ENCODE data around the gene MELK. TPM values are rescaled to one million over a fixed set of nuclear protein-coding genes. Genes with fewer than 3 reads are reported as not detected.

MELK gene
- total RNA-seq, 6 experiments from 2014 or later: 0.39 to 5.3 (median 1.6) TPM; not detected in 1

DNA sequence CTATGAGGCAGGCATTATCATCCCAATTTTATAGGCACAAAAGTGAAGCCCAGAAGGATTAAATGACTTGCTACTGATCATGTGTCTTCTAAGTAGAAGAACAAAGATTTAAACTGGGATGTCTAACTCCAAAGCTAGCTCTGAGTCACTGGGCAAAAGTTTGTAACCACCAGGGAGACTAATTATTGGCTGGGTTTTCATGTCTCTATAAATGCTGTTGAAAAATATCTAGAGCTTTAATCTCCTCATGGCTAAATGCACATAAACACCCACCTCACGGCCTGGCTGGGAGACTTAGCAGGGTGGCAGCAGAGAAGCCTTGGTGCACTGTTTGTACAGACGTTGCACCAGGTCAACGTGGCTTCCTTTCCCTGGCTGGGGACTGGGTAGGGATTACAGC is 144.6 kb downstream of the MELK start:
- Histone ChIP-seq H3K27ac (no peak overlapping the region), H3K36me3 (no peaks in the 10 kb centered on the region), H3K27me3 (no peaks in the 10 kb centered on the region), H3K4me1 (no peaks in the 10 kb centered on the region), H3K9me3 (no peaks in the 10 kb centered on the region), H3K4me3 (no peak overlapping the region)
- DNase-seq: no peak
- WGBS (ENCODE audit: insufficient coverage, low coverage, low lambda C conversion rate, missing lambda C conversion rate): 47% methylated on average over 3 of the region's 3 CpGs
- no peak for TF ChIP-seq POLR2A (IDR thresholded peaks at IDR 0.05)
- TF ChIP-seq, protein P1, sequence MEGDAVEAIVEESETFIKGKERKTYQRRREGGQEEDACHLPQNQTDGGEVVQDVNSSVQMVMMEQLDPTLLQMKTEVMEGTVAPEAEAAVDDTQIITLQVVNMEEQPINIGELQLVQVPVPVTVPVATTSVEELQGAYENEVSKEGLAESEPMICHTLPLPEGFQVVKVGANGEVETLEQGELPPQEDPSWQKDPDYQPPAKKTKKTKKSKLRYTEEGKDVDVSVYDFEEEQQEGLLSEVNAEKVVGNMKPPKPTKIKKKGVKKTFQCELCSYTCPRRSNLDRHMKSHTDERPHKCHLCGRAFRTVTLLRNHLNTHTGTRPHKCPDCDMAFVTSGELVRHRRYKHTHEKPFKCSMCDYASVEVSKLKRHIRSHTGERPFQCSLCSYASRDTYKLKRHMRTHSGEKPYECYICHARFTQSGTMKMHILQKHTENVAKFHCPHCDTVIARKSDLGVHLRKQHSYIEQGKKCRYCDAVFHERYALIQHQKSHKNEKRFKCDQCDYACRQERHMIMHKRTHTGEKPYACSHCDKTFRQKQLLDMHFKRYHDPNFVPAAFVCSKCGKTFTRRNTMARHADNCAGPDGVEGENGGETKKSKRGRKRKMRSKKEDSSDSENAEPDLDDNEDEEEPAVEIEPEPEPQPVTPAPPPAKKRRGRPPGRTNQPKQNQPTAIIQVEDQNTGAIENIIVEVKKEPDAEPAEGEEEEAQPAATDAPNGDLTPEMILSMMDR (IDR thresholded peaks at IDR 0.05): no peak
- ATAC-seq: no peak
- intact Hi-C loops (cut with DNase I): no loop called here

DNA sequence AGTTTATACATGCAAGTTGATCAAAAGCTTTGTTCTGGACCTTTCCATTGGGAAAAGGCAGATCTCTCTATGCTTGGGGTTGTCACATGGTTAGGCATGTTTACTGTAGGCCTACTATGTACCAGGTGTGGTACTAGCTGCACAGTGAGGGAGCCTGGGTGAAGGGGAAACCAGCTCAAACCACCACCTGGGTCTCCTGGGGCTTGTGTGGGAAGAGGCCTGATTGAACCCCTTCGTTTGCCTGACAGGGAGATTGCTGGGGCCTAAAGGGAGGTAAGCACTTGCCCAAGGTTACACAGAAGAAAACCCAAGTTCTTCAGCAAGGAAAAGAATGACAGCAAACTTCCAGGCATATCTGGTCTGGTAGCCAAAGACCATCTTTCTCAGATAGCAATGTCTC is 145.9 kb downstream of the MELK start:
- ATAC-seq (no peak), DNase-seq (no peak)
- no peaks in the 10 kb centered on the region for H3K4me1 ChIP-seq
- H3K4me3 ChIP-seq: no peak overlapping the region
- no peaks in the 10 kb centered on the region for H3K36me3 ChIP-seq
- no peaks in the 10 kb centered on the region for H3K27me3 ChIP-seq
- TF ChIP-seq, protein P1 (IDR thresholded peaks at IDR 0.05): no peak
- TF ChIP-seq POLR2A (IDR thresholded peaks at IDR 0.05): no peak
- no peak overlapping the region for H3K27ac ChIP-seq
- 0% methylated on average over 1 of the region's 1 CpG for WGBS (ENCODE audit: insufficient coverage, low coverage, low lambda C conversion rate, missing lambda C conversion rate)
- intact Hi-C loops (cut with DNase I): no loop called here
- H3K9me3 ChIP-seq: no peaks in the 10 kb centered on the region

DNA sequence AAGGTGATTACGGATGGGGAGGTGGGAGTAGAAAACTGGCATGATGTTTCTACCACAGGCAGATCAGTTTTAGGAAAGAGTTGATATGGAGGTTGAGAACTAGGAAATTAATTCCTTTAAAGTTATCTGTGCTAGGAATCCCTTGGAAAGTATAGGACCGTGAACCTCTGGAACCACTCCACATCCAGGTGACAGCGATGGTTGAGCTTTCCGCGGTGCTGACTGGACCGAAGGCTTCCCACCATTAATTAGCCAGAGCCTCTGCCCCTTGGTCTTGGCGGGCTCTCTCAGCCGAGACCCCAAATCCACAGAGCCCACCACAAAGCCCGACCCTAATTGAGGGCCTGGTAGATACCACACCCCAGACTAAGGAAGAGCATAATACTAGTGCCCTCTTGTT is 147.3 kb downstream of the MELK start:
- no peaks in the 10 kb centered on the region for H3K4me1 ChIP-seq
- TF ChIP-seq, protein P1 (IDR thresholded peaks at IDR 0.05): no peak
- no peak for TF ChIP-seq POLR2A (IDR thresholded peaks at IDR 0.05)
- ATAC-seq (no peak), DNase-seq (no peak)
- no peak overlapping the region for H3K4me3 ChIP-seq
- WGBS (ENCODE audit: insufficient coverage, low coverage, low lambda C conversion rate, missing lambda C conversion rate): 85% methylated on average over 8 of the region's 9 CpGs
- H3K27me3 ChIP-seq: no peaks in the 10 kb centered on the region
- no peaks in the 10 kb centered on the region for H3K9me3 ChIP-seq
- H3K36me3 ChIP-seq: no peaks in the 10 kb centered on the region
- H3K27ac ChIP-seq: no peak overlapping the region
- intact Hi-C loops (cut with DNase I): no loop called here

DNA sequence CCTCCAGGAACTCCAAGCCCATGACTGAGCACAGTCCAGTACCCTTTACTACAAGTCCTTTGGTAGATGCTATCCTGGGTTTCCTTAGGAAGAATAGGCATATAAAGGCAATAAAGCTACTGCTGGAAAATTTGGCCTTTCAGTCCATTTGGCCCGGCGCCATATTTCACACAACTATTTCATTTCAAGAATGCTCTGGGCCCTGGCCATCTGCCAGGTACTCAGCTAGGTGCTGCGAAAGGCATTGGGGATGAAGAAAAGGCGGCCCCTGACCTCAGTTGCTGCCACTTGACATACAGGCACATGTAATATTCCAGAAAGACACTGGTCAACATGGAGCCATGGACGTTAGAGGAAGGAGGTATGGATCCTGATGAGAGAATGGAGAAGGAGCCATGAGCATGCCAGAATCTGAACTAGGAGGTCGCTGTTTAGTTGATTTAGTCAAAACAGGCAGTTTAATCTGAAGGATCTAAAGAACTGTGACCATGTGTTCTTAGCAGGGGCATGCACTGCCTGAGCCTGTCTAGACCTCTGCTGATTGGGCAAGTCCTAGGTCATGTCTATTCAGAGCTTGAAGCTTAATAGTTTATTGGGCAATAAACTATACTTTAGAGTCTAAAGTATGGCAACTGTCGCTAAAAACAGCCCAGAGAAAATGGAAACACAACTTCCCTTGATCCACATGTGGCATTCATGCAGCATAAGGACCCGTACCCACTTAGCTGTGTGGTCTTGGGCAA is 149.3 kb downstream of the MELK start:
- H3K9me3 ChIP-seq: no peaks in the 10 kb centered on the region
- 64% methylated on average over 7 of the region's 8 CpGs for WGBS (ENCODE audit: insufficient coverage, low coverage, low lambda C conversion rate, missing lambda C conversion rate)
- H3K4me3 ChIP-seq: no peak overlapping the region
- intact Hi-C loops (cut with DNase I): no loop called here
- DNase-seq (no peak), ATAC-seq (no peak)
- H3K36me3 ChIP-seq: no peaks in the 10 kb centered on the region
- H3K27ac ChIP-seq: no peak overlapping the region
- no peaks in the 10 kb centered on the region for H3K27me3 ChIP-seq
- TF ChIP-seq, protein P1 (IDR thresholded peaks at IDR 0.05): no peak
- no peaks in the 10 kb centered on the region for H3K4me1 ChIP-seq
